Frontal cortex (tissue), 4 donors: ENCODE measurements around the gene SCAF1. TPM values are rescaled to one million over a fixed set of nuclear protein-coding genes. Genes with fewer than 3 reads are reported as not detected.

Source experiments
- DNase-seq, 2 donors: peaks; one replicate each; pipeline ENCODE4 v3.0.0; 2012; ENCODE audit warnings: low spot score in 2 of 2
- FAIRE-seq: peaks from 2 replicates; lab custom pipeline; 2012; peaks lifted over from hg19 to GRCh38; lab: Jason Lieb, UNC
- small RNA-seq: library from RNA; depleted of rRNA; stranded (forward); fragments of <200 nt; gene quantifications from one replicate; pipeline ENCODE3, GENCODE V24; 2014
- total RNA-seq: library from RNA; depleted of rRNA; stranded (reverse); fragments of >200 nt; gene quantifications from one replicate; pipeline ENCODE4 v1.2.3, GENCODE V29; 2014
- donor health status: control.
- donor health status: control.
- donor health status: control.

SCAF1 gene
- total RNA-seq, 1 donor from 2014 or later: 9.4 TPM

DNA sequence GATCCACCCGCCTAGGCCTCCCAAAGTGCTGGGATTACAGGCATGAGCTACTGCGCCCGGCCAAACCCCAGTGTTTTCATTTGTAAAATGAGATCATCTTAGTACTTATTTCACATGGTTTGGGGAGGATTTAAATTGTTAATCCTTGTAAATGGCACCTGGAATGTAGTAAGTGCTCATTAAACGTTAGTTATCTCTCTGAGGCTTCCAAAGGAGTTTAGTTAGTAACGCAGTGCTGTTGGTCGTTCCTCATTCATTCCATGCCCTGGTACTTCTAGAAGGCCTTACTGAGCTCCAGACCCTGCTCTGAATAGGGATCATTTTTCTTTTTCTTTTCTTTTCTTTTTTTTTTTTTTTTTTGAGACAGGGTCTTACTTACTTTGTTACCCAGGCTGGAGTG is 54.1 kb downstream of the SCAF1 start:
- DNase-seq (no peak), FAIRE-seq (no peak)

GRCh38 chr19:49696865-49697264 is 54.9 kb downstream of the SCAF1 start:
- FAIRE-seq (no peak), DNase-seq (no peak)

- DNase-seq: no peak
Measured at GRCh38 chr19:49699364-49699763, 57.4 kb downstream of the SCAF1 start.

GRCh38 chr19:49700563-49700962 is 58.6 kb downstream of the SCAF1 start:
- FAIRE-seq: no peak
- no peak for DNase-seq

More at GRCh38 chr19:49699364-49699763, 57.4 kb downstream of the SCAF1 start:
- no peak for FAIRE-seq

DNA sequence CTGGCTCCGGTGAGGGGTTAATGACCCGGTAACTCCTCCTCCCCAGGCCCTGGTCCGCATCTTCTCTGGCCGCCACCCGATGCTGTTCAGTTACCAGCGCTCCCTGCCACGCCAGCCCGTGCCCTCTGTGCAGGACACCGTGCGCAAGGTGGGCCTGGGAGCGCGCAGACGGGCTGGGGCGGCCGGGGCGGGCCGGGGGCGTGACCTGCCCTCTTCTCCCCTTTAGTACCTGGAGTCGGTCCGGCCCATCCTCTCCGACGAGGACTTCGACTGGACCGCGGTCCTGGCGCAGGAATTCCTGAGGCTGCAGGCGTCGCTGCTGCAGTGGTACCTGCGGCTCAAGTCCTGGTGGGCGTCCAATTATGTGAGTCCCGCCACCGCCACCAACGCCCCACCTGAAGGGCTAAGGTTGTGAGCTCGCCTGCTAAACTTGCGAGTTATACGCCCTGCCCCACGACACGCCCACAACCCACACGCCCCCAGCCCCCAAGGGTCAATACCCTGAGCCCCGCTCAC is 59.3 kb downstream of the SCAF1 start:
- DNase-seq (no peak), FAIRE-seq (no peak)

DNA sequence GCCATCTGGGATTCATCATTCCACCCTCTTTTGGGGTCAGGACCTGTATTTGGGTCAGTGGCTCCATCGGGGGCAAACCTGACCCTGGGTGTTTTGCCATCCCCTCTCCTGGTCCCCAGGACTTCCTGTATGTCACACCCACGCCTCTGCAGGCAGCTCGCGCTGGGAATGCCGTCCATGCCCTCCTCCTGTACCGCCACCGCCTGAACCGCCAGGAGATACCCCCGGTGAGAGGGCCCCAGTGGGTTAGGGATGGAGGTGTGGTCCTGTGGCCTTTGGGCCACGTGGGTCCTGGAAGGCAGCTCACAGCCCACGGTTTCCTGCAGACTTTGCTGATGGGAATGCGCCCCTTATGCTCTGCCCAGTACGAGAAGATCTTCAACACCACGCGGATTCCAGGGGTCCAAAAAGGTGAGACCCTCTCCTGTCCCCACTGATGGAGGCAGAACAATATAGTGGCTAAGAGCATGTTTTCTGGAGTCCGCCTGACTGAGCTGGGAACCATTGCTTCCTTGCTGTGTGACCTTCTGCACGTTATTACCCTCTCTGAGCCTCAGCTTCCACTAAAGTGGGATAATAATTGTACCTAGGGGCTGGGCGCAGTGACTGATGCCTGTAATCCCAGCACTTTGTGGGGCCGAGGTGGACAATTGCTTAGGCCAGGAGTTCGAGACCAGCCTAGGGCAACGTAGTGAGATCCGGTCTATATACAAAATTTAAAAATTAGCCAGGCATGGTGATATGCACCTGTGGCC is 63.1 kb downstream of the SCAF1 start:
- DNase-seq (no peak), FAIRE-seq (no peak)

GRCh38 chr19:49705919-49706318 is 63.9 kb downstream of the SCAF1 start:
- FAIRE-seq (no peak), DNase-seq (no peak)

Small RNAs within 50 kb of the gene (small RNA-seq; reads per million reads assigned to genes)
- not detected for gene MIR5088

Other genes with a start within 250 kb of the SCAF1 start
- gene PTH2, start 218.8 kb upstream of the SCAF1 start, total RNA-seq: not detected
- gene GFY, start 216.8 kb upstream of the SCAF1 start, total RNA-seq: not detected
- 13.9 TPM for gene SLC17A7, start 200.7 kb upstream of the SCAF1 start, total RNA-seq
- gene PIH1D1, start 190.4 kb upstream of the SCAF1 start, total RNA-seq: 60.7 TPM
- 11.8 TPM for gene ALDH16A1, start 189.0 kb upstream of the SCAF1 start, total RNA-seq
- 0.41 TPM for gene FLT3LG, start 168.0 kb upstream of the SCAF1 start, total RNA-seq
- gene RPL13A, start 154.6 kb upstream of the SCAF1 start, total RNA-seq: 2,981 TPM
- 4,137 TPM for gene RPS11, start 145.8 kb upstream of the SCAF1 start, total RNA-seq
- 13.0 TPM for gene FCGRT, start 129.5 kb upstream of the SCAF1 start, total RNA-seq
- 2.4 TPM for gene RCN3, start 114.2 kb upstream of the SCAF1 start, total RNA-seq
- gene NOSIP, start 61.7 kb upstream of the SCAF1 start, total RNA-seq: 33.4 TPM
- 0.41 TPM for gene PRRG2, start 60.9 kb upstream of the SCAF1 start, total RNA-seq
- 5.7 TPM for gene PRR12, start 51.0 kb upstream of the SCAF1 start, total RNA-seq
- gene RRAS, start 2.1 kb upstream of the SCAF1 start, total RNA-seq: 0.82 TPM
- gene IRF3, start 23.6 kb downstream of the SCAF1 start, total RNA-seq: 10.2 TPM
- 1.2 TPM for gene BCL2L12, start 23.7 kb downstream of the SCAF1 start, total RNA-seq
- gene PRMT1, start 35.1 kb downstream of the SCAF1 start, total RNA-seq: 248 TPM
- 0.82 TPM for gene ADM5, start 47.4 kb downstream of the SCAF1 start, total RNA-seq
- gene CPT1C, start 48.9 kb downstream of the SCAF1 start, total RNA-seq: 39.9 TPM
- gene TSKS, start 121.1 kb downstream of the SCAF1 start, total RNA-seq: not detected
- 50.5 TPM for gene AP2A1, start 124.8 kb downstream of the SCAF1 start, total RNA-seq
- 17.5 TPM for gene FUZ, start 171.1 kb downstream of the SCAF1 start, total RNA-seq
- gene MED25, start 176.1 kb downstream of the SCAF1 start, total RNA-seq: 14.3 TPM
- 109 TPM for gene PTOV1, start 208.9 kb downstream of the SCAF1 start, total RNA-seq
- gene PNKP, start 225.4 kb downstream of the SCAF1 start, total RNA-seq: 23.2 TPM
- 4.1 TPM for gene AKT1S1, start 235.1 kb downstream of the SCAF1 start, total RNA-seq
- gene TBC1D17, start 235.5 kb downstream of the SCAF1 start, total RNA-seq: 5.7 TPM